VCaP (cell line): ENCODE measurements around the gene SGSM1.

Experiments
- H3K27ac ChIP-seq: fragments of 450-650 bp; 2 replicates; pipeline ENCODE4 v1.5.1; 2017
- CTCF ChIP-seq: fragments of 450-650 bp; conservative IDR thresholded peaks from 2 replicates; pipeline ENCODE4 v1.5.1; 2017; ENCODE audit warnings: mild to moderate bottlenecking, moderate library complexity

Gene SGSM1

GRCh38 chr22:24845041-24845898 is 39.3 kb downstream of the SGSM1 start:
- H3K27ac ChIP-seq: no peak overlapping the region
- no peak for TF ChIP-seq CTCF

- TF ChIP-seq CTCF: no peak
- no peak overlapping the region for H3K27ac ChIP-seq
Measured at GRCh38 chr22:24847490-24847889, 41.5 kb downstream of the SGSM1 start.

GRCh38 chr22:24848559-24849168 is 42.7 kb downstream of the SGSM1 start:
- TF ChIP-seq CTCF: no peak
- no peak overlapping the region for H3K27ac ChIP-seq

- H3K27ac ChIP-seq: no peak overlapping the region
- no peak for TF ChIP-seq CTCF
Measured at GRCh38 chr22:24855794-24856193, 49.8 kb downstream of the SGSM1 start.

- H3K27ac ChIP-seq: no peak overlapping the region
- no peak for TF ChIP-seq CTCF
Measured at GRCh38 chr22:24857576-24857975, 51.6 kb downstream of the SGSM1 start.

GRCh38 chr22:24859587-24859986 is 53.6 kb downstream of the SGSM1 start:
- H3K27ac ChIP-seq: no peak overlapping the region
- no peak for TF ChIP-seq CTCF

- TF ChIP-seq CTCF: no peak
Measured at GRCh38 chr22:24865508-24865907, 59.5 kb downstream of the SGSM1 start.

More at GRCh38 chr22:24865508-24865907, 59.5 kb downstream of the SGSM1 start:
- H3K27ac ChIP-seq: no peak overlapping the region
